ENCODE measurements around the gene SYP. TPM values are rescaled to one million over a fixed set of nuclear protein-coding genes. Genes with fewer than 3 reads are reported as not detected.

SYP gene
- total and polyA plus RNA-seq, 2 donors (not counting 3 experiments of a cell fraction or from before 2014, with no cell fraction given), result 0.21 to 0.77 TPM

DNA sequence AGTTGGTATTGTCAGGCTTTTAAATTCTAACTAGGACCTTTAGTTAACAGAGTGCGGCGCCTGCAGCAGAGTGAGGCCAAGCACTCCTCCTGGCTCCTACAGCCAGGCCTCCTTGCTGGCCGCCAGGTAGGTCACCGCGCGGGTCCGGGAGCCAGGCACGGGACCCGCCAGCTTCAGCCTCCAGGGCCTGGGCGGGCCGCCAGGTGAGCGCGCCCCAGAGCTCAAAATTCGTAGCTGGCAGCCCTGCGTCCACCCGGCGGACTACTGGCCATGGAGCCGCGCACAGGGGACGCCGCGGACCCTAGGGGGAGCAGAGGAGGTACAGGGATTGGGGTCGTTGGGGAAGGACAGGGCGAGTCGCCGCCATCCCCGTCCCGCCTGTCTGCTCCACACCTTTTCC lies 37.4 kb downstream of the SYP start, which contains the start of gene MAGIX:
Gene MAGIX, plus strand, starts transcription at position 139 of the 400 bp plus-strand sequence. Its CDS starts 132 bp downstream, at position 271.
- Histone ChIP-seq H4K20me1 (replicated peaks; ENCODE audit: control insufficient read depth, extremely low read depth, insufficient read depth, low read length) (no peaks in the 10 kb centered on the region), H3K27me3 (ENCODE audit: control insufficient read depth in 2 of 2, insufficient read depth in 2 of 2, low read length in 2 of 2) (no peaks in the 10 kb centered on the region), H3K9me1 (replicated peaks; ENCODE audit: control insufficient read depth, extremely low read depth, insufficient read depth, low read length) (no peaks in the 10 kb centered on the region), H3K4me2 (ENCODE audit: insufficient read depth, low read length) (peak within 1 kb of the TSS; percentile 42), H3K79me2 (ENCODE audit: control insufficient read depth, insufficient read depth, low read length) (no peaks in the 10 kb centered on the region), H3K9me3 (replicated peaks; ENCODE audit: control insufficient read depth, insufficient read depth, low read length) (no peaks in the 10 kb centered on the region), H3K9ac (replicated peaks; ENCODE audit: extremely low read depth, insufficient read depth, low read length) (peak within 1 kb of the TSS; percentile 34), H3K4me3 (replicated peaks in 1 of 3; ENCODE audit: insufficient read depth in 1 of 3, low read depth in 1 of 3, low read length in 3 of 3) (peak within 1 kb of the TSS in 1 of 3 experiments; percentile 38), H2AFZ (ENCODE audit: low read depth, low read length) (peak within 1 kb of the TSS; percentile 86), H3K4me1 (ENCODE audit: control insufficient read depth, extremely low read depth, insufficient read depth, low read length) (peaks cover 17% of the 10 kb centered on the region), H3K36me3 (ENCODE audit: control insufficient read depth in 2 of 2, extremely low read depth in 1 of 2, insufficient read depth in 2 of 2, low read length in 2 of 2) (no peaks in the 10 kb centered on the region), H3K27ac (ENCODE audit: insufficient read depth, low read depth, low read length) (peak within 1 kb of the TSS; percentile 79)
- ChIA-PET CTCF (no interaction called here), POLR2A (no interaction called here)
- dilution Hi-C loops (cut with MboI; ENCODE audit: extremely low pct_ligation_motif_present, low sequenced_read_pairs) (no loop called here), intact Hi-C loops (cut with micrococcal nuclease) (loop anchor here (5.0 kb wide), 1 partner anchor 120 kb away; the partner anchor contains the start of gene TFE3)
- no TSS peak for BruUV-seq (replicated peaks)
- TF ChIP-seq FOS (IDR thresholded peaks at IDR 0.05; ENCODE audit: borderline replicate concordance, insufficient read depth, low read length) (no peak), GATA2 (IDR thresholded peaks at IDR 0.05; ENCODE audit: insufficient read depth, insufficient read length, low read depth, low read length) (no peak), MYC (IDR thresholded peaks at IDR 0.05; ENCODE audit: low read depth, low read length) (no peak), JUN (IDR thresholded peaks at IDR 0.05; ENCODE audit: borderline replicate concordance, insufficient read depth, insufficient read length, low read depth) (no peak), EZH2 (IDR thresholded peaks at IDR 0.05; ENCODE audit: borderline replicate concordance, low read depth, low read length, severe bottlenecking) (no peak), POLR2AphosphoS5 (IDR thresholded peaks at IDR 0.05; ENCODE audit: insufficient read depth, low read depth, low read length) (no peak), POLR2A (IDR thresholded peaks at IDR 0.05; ENCODE audit: low read depth, low read length) (no peak)
- TF ChIP-seq, protein P1, sequence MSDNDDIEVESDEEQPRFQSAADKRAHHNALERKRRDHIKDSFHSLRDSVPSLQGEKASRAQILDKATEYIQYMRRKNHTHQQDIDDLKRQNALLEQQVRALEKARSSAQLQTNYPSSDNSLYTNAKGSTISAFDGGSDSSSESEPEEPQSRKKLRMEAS (IDR thresholded peaks at IDR 0.05; ENCODE audit: insufficient read depth, insufficient read length), result no peak
- TF ChIP-seq, protein P2, sequence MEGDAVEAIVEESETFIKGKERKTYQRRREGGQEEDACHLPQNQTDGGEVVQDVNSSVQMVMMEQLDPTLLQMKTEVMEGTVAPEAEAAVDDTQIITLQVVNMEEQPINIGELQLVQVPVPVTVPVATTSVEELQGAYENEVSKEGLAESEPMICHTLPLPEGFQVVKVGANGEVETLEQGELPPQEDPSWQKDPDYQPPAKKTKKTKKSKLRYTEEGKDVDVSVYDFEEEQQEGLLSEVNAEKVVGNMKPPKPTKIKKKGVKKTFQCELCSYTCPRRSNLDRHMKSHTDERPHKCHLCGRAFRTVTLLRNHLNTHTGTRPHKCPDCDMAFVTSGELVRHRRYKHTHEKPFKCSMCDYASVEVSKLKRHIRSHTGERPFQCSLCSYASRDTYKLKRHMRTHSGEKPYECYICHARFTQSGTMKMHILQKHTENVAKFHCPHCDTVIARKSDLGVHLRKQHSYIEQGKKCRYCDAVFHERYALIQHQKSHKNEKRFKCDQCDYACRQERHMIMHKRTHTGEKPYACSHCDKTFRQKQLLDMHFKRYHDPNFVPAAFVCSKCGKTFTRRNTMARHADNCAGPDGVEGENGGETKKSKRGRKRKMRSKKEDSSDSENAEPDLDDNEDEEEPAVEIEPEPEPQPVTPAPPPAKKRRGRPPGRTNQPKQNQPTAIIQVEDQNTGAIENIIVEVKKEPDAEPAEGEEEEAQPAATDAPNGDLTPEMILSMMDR (IDR thresholded peaks at IDR 0.05; ENCODE audit: extremely low read depth in 1 of 2, insufficient read depth in 1 of 2, low read depth in 1 of 2, low read length in 2 of 2), result no peak
- DNase-seq (ENCODE audit: low read depth, low spot score), result no peak
- no peak for FAIRE-seq
